ENCODE data around the gene STX8.

The STX8 gene

DNA sequence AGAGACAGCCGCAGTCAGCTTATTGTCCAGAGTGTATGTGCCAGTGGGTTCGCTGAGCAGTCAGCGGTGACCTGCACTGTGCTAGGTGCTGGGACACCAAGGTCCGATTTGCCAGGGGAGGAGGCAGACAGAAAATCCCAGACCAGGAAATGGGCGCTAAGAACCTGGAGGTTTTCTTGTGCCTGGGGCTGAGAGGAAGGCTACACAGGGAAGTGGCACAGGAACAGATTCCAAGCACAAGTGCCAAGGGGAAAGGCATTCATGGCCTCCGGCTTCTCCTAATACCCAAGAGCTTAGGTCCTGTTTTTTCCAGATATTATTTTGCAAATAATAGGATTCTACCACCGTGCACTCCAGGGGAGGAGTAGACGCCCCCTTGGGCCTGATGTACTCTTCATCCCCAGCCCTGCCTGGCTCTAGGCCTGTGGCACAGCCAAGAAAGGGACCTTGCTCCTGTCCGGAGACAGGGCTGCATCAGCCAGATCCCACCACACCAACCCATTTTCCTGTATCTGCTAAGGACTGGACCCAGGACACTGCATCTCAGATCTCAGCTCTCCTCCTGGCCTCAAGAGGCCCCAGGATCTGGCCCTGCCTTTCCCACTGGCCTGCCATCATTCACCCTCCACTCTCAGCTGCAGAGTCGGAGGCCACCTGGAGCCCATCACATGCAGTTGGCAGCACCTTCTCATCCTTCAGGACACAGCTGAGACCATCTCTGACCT, 367.1 kb downstream of the STX8 start:
- TF ChIP-seq, protein P1, sequence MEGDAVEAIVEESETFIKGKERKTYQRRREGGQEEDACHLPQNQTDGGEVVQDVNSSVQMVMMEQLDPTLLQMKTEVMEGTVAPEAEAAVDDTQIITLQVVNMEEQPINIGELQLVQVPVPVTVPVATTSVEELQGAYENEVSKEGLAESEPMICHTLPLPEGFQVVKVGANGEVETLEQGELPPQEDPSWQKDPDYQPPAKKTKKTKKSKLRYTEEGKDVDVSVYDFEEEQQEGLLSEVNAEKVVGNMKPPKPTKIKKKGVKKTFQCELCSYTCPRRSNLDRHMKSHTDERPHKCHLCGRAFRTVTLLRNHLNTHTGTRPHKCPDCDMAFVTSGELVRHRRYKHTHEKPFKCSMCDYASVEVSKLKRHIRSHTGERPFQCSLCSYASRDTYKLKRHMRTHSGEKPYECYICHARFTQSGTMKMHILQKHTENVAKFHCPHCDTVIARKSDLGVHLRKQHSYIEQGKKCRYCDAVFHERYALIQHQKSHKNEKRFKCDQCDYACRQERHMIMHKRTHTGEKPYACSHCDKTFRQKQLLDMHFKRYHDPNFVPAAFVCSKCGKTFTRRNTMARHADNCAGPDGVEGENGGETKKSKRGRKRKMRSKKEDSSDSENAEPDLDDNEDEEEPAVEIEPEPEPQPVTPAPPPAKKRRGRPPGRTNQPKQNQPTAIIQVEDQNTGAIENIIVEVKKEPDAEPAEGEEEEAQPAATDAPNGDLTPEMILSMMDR (IDR thresholded peaks at IDR 0.05), result no peak
- DNase-seq, result no peak
- H3K9me3 Mint-ChIP-seq, result no peaks in the 10 kb centered on the region
- no peak overlapping the region for H3K27ac Mint-ChIP-seq
- H3K36me3 Mint-ChIP-seq (ENCODE audit: low read depth), result peaks cover 39% of the 10 kb centered on the region
- H3K27me3 Mint-ChIP-seq (ENCODE audit: low read depth, poor library complexity), result peaks cover 15% of the 10 kb centered on the region
- no peak overlapping the region for H3K4me3 Mint-ChIP-seq
- H3K4me1 Mint-ChIP-seq, result peaks cover 25% of the 10 kb centered on the region

DNA sequence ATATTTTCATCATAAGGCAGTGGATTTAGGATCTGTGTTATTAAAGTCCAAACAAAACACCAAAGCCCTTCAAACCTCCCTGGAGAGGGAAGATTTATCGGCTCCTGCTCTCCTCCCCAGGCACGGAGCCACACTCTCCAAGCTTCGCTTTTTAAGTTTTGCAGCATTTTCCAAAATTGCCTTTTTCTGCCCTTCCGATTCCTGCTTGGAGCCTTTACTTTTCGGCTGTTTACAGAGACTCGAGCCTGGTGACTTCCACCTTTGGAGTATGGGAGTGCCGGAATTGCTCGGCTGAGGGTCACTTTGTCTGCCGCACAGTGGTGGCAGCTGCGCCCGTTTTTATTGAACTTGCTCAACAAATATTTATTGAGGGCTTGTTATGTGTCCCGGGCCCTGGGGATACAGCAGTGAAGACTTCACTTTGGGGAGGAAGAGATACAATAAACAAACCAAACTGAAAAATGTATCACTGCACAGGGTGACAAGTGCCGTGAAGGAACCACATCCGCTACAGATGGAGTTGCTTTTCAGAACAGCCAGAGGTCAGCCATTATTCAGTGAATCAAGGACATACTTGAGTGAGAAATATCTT, 368.8 kb downstream of the STX8 start:
- H3K36me3 Mint-ChIP-seq (ENCODE audit: low read depth), result peaks cover 47% of the 10 kb centered on the region
- H3K9me3 Mint-ChIP-seq, result no peaks in the 10 kb centered on the region
- TF ChIP-seq, protein P1 (IDR thresholded peaks at IDR 0.05), result no peak
- no peak for DNase-seq
- no peak overlapping the region for H3K4me3 Mint-ChIP-seq
- no peak overlapping the region for H3K27ac Mint-ChIP-seq
- H3K27me3 Mint-ChIP-seq (ENCODE audit: low read depth, poor library complexity), result peaks cover 15% of the 10 kb centered on the region
- peaks cover 25% of the 10 kb centered on the region for H3K4me1 Mint-ChIP-seq

DNA sequence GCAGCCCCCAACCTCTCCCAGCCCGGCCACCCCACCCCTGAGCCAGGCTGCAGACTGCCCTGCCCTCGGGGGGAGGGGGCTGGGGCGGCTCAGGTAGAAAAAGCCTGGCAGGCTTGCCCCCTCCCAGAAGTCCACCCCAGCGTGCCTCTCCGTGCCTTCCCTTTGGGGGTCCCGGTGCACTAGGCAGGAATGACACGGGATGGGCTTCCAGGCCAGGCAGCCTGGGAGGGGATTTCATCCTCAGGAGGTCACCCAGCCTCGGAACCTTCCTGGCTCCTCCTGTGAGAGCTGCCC, 369.3 kb downstream of the STX8 start:
- no peak overlapping the region for H3K27ac Mint-ChIP-seq
- H3K27me3 Mint-ChIP-seq (ENCODE audit: low read depth, poor library complexity), result peaks cover 10% of the 10 kb centered on the region
- no peaks in the 10 kb centered on the region for H3K9me3 Mint-ChIP-seq
- H3K36me3 Mint-ChIP-seq (ENCODE audit: low read depth), result peaks cover 46% of the 10 kb centered on the region
- peaks cover 25% of the 10 kb centered on the region for H3K4me1 Mint-ChIP-seq
- TF ChIP-seq, protein P1 (IDR thresholded peaks at IDR 0.05), result no peak
- no peak for DNase-seq
- no peak overlapping the region for H3K4me3 Mint-ChIP-seq

DNA sequence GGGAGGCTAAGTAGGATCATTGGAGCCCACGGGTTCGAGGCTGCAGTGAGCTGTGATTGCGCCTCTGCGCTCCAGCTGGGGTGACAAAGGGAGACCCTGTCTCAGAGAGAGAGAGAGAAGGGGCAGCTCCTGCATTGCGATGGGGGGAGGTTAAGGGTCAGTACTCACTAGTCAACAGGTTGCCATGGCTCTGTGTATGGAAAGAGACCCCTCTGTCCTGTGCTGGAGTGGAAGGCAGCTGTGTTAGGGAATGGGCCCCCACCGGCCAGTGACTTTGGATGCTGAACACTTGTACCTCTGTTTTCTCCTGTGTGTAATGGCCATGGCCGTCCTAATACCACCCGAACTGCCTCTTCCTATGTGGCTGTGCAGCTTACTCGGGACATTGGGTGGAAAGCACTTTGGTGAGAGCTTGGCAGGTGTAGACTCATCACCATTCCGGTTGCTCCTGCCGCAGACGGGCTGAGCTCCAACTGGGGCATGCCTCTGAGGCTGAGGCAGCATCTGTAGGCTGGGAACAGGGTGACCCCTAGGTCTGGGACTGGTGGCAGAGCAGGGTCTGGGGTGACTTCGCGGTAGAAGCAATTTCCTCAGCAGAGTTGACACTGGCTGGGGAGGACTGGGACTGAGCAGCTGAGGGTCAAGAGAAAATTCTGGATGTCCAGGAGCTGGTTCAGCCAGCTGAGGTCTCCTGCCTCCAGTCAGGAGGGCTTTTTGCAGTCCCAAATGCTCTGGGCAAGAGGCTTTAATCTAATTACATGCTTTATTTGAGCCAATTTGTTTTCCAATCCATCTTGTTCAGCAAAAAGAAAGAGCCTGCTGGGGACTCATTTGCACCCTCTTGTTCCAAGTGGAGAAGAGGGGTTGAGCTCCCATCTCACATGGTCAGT, 369.9 kb downstream of the STX8 start:
- Mint-ChIP-seq H3K27me3 (ENCODE audit: low read depth, poor library complexity) (peaks cover 10% of the 10 kb centered on the region), H3K4me1 (peaks cover 25% of the 10 kb centered on the region), H3K4me3 (no peak overlapping the region), H3K36me3 (ENCODE audit: low read depth) (peaks cover 48% of the 10 kb centered on the region), H3K27ac (no peak overlapping the region), H3K9me3 (no peaks in the 10 kb centered on the region)
- no peak for DNase-seq
- TF ChIP-seq, protein P1 (IDR thresholded peaks at IDR 0.05), result no peak

DNA sequence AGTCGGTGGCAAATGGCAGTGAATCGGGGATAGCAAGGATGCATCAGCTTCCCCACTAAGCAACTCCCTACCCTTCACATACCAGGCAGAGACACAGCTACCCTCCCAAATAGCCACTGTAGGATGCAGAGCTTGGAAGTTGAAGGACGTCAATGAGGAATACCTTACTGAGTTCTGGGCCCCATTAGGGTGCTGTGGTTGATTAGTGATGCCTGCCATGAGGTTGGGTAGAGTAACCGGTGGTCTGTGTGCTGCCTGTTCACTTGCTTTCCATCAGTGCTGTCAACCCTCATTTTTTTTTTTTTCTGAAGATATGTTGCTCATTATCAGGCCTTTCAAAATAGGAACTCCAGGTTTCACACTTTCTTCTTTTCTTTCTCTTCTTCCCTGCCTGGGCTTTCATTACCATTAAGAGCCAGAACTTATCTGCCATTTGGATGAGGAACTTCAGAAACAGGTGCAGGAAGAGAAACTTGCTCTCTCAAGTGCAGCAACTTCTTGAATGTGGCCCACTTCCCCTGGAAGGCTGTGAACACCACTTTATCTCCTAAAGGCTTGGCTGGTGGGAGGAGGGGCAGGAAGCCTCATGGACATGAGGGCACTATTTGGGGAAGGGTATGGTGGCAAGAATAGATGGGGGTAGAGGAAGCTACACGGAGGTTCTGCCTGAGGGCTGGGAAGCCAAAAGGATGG, 370.8 kb downstream of the STX8 start:
- Mint-ChIP-seq H3K4me3 (no peak overlapping the region), H3K9me3 (no peaks in the 10 kb centered on the region)

More for the DNA sequence above, 370.8 kb downstream of the STX8 start:
- TF ChIP-seq, protein P1 (IDR thresholded peaks at IDR 0.05), result no peak
- peaks cover 25% of the 10 kb centered on the region for H3K4me1 Mint-ChIP-seq
- no peak overlapping the region for H3K27ac Mint-ChIP-seq
- DNase-seq, result no peak
- H3K27me3 Mint-ChIP-seq (ENCODE audit: low read depth, poor library complexity), result peaks cover 10% of the 10 kb centered on the region
- H3K36me3 Mint-ChIP-seq (ENCODE audit: low read depth), result peaks cover 53% of the 10 kb centered on the region

Measured in nephron progenitor cell (in vitro differentiated cells).